Keratinocyte (primary cell): Measurements from ENCODE around the gene CASP14. TPM values are rescaled to one million over a fixed set of nuclear protein-coding genes. Genes with fewer than 3 reads are reported as not detected.

Experiments
- DNase-seq: peaks from one replicate; pipeline ENCODE4 v3.0.0-alpha.2; 2011; ENCODE audit warnings: low read depth, missing footprints, low spot score
- FAIRE-seq: peaks from 2 replicates; lab custom pipeline; 2011; peaks lifted over from hg19 to GRCh38; lab: Jason Lieb, UNC
- H2AFZ ChIP-seq: 2 replicates; pipeline ENCODE4 v1.6.0; 2012; ENCODE audit warnings: low read length, control low read depth, inconsistent platforms; ENCODE audit not compliant: control insufficient read depth
- H3K27ac ChIP-seq: 2 replicates; pipeline ENCODE4 v1.5.1; 2011; ENCODE audit warnings: low read length; ENCODE audit not compliant: control insufficient read depth, insufficient read depth
- H3K27me3 ChIP-seq: 3 replicates; pipeline ENCODE4 v1.6.0; 2011; ENCODE audit warnings: low read length; ENCODE audit not compliant: control insufficient read depth, insufficient read depth; ENCODE audit errors: extremely low read depth
- H3K36me3 ChIP-seq, 2 experiments: 2 replicates in 1 of 2; 3 replicates in 1 of 2; pipeline ENCODE4 v1.5.1; 2011; ENCODE audit warnings: low read length in 2 of 2, mild to moderate bottlenecking in 1 of 2; ENCODE audit not compliant: control insufficient read depth in 2 of 2, insufficient read depth in 2 of 2; ENCODE audit errors: extremely low read depth in 1 of 2
- H3K4me1 ChIP-seq: 3 replicates; pipeline ENCODE4 v1.5.1; 2011; ENCODE audit warnings: low read length; ENCODE audit not compliant: control insufficient read depth, insufficient read depth; ENCODE audit errors: extremely low read depth
- H3K4me2 ChIP-seq: 3 replicates; pipeline ENCODE4 v1.6.0; 2011; ENCODE audit warnings: low read depth, low read length; ENCODE audit not compliant: control insufficient read depth, insufficient read depth; ENCODE audit errors: extremely low read depth
- H3K4me3 ChIP-seq, 3 experiments: fragments of 200-600 bp in 1 of 3; sonication (generic) in 1 of 3; 2 replicates in 2 of 3; 3 replicates in 1 of 3; pipeline ENCODE4 v1.5.1; 2011 to 2016; ENCODE audit warnings: low read length in 3 of 3, mild to moderate bottlenecking in 3 of 3, control low read depth in 2 of 3, inconsistent platforms in 1 of 3, low read depth in 1 of 3, mixed read lengths in 1 of 3, mixed run types in 1 of 3, moderate library complexity in 1 of 3; ENCODE audit not compliant: control insufficient read depth in 2 of 3, insufficient read depth in 2 of 3; ENCODE audit errors: extremely low read depth in 1 of 3
- H3K79me2 ChIP-seq: 2 replicates; pipeline ENCODE4 v1.6.0; 2012; ENCODE audit warnings: low read length; ENCODE audit not compliant: control insufficient read depth, insufficient read depth
- H3K9ac ChIP-seq: 3 replicates; pipeline ENCODE4 v1.6.0; 2011; ENCODE audit warnings: low read length; ENCODE audit not compliant: control insufficient read depth, insufficient read depth; ENCODE audit errors: extremely low read depth
- H3K9me1 ChIP-seq: 3 replicates; pipeline ENCODE4 v1.6.0; 2011; ENCODE audit warnings: low read length; ENCODE audit not compliant: control insufficient read depth, insufficient read depth; ENCODE audit errors: extremely low read depth
- H3K9me3 ChIP-seq: 2 replicates; pipeline ENCODE4 v1.5.1; 2012; ENCODE audit warnings: low read depth, low read length; ENCODE audit not compliant: control insufficient read depth
- H4K20me1 ChIP-seq: 3 replicates; pipeline ENCODE4 v1.6.0; 2011; ENCODE audit warnings: low read length; ENCODE audit not compliant: control insufficient read depth, insufficient read depth; ENCODE audit errors: extremely low read depth
- CTCF ChIP-seq, 3 experiments: IDR thresholded peaks in 1 of 3; conservative IDR thresholded peaks in 1 of 3; optimal IDR thresholded peaks in 1 of 3; 2 replicates in 2 of 3; 3 replicates in 1 of 3; pipeline versions ENCODE3 to v1.5.1; 2011; ENCODE audit warnings: low read length in 3 of 3, mild to moderate bottlenecking in 3 of 3, moderate library complexity in 2 of 3, control low read depth in 1 of 3, inconsistent platforms in 1 of 3; ENCODE audit not compliant: insufficient read depth in 2 of 3; ENCODE audit errors: extremely low read depth in 1 of 3
- EZH2 ChIP-seq: IDR thresholded peaks from one replicate; pipeline ENCODE4 v1.6.1; 2012; ENCODE audit warnings: inconsistent platforms, mild to moderate bottlenecking, low read length, moderate library complexity
- dilution Hi-C: fragments of 300-500 bp; cut with MboI; formaldehyde crosslinking; loops from one replicate; pipeline ENCODE4 v1.7.0; 2020; ENCODE audit warnings: low sequenced_read_pairs; ENCODE audit not compliant: extremely low pct_ligation_motif_present
- polyA minus RNA-seq, 3 experiments: library from RNA; depleted of rRNA, polyadenylated mRNA; stranded (reverse); fragments of >200 nt; gene quantifications; 1 replicate in 1 of 3; 2 replicates in 1 of 3; 3 replicates in 1 of 3; pipeline ENCODE4 v1.2.3, GENCODE V29; 2011
- polyA plus RNA-seq, 5 experiments: library from polyadenylated mRNA; depleted of rRNA in 3 of 5; stranded (reverse) in 3 of 5; stranded (forward) in 1 of 5; unstranded in 1 of 5; fragments of >200 nt; gene quantifications; 1 replicate in 1 of 5; 2 replicates in 3 of 5; 3 replicates in 1 of 5; pipeline versions ENCODE4 v1.2.1 to v1.2.3, GENCODE V29; 2011 to 2012; ENCODE audit warnings: missing spikeins in 2 of 5, low read depth in 1 of 5, low replicate concordance in 1 of 5

CASP14 gene
- 52.7 to 243 TPM (median 122 TPM) in 3 replicates for polyA plus RNA-seq
- 300 TPM for polyA plus RNA-seq (2011; ENCODE audit: low read depth)
- polyA plus RNA-seq (2011; cell fraction: cytosol; rRNA removed): 57.8 and 90.0 TPM in 2 replicates
- 61.7 and 64.0 TPM in 2 replicates for polyA plus RNA-seq (2011; cell fraction: nucleus; rRNA removed)
- 29.3 and 300 TPM in 2 replicates for polyA plus RNA-seq (2012; ENCODE audit: low replicate concordance)
- 17.3 to 132 TPM (median 64.7 TPM) in 3 replicates for polyA minus RNA-seq
- 24.7 TPM for polyA minus RNA-seq (2011; cell fraction: cytosol; rRNA and poly(A)+ RNA removed)
- 16.0 and 30.6 TPM in 2 replicates for polyA minus RNA-seq (2011; cell fraction: nucleus; rRNA and poly(A)+ RNA removed)

GRCh38 chr19:15048885-15049541, at the start of gene CASP14:
CASP14 (plus strand) TSS chr19:15049480; CDS start chr19:15052252, 2,772 bp downstream.
- dilution Hi-C loops: no loop called here
- Histone ChIP-seq H3K27ac (no peak within 1 kb of the TSS), H3K79me2 (no peaks in the 10 kb centered on the region), H3K27me3 (no peaks in the 10 kb centered on the region), H3K36me3 (peaks cover 0 to 3% of the 10 kb centered on the region in 2 experiments), H3K9me3 (no peaks in the 10 kb centered on the region), H3K4me2 (peak within 1 kb of the TSS; percentile 52), H4K20me1 (no peaks in the 10 kb centered on the region), H2AFZ (peak within 1 kb of the TSS; percentile 35), H3K4me1 (peaks cover 8% of the 10 kb centered on the region), H3K4me3 (peak within 1 kb of the TSS in 2 of 3 experiments; percentile 29 to 35), H3K9me1 (no peaks in the 10 kb centered on the region), H3K9ac (no peak within 1 kb of the TSS)
- DNase-seq: peak; percentile 75
- TF ChIP-seq EZH2: no peak
- no peak for TF ChIP-seq CTCF (optimal IDR thresholded peaks at IDR 0.05 in 1 of 3, IDR thresholded peaks at IDR 0.05 in 1 of 3, conservative IDR thresholded peaks at IDR 0.05 in 1 of 3; ENCODE audit: extremely low read depth in 1 of 3, insufficient read depth in 2 of 3, low read length in 3 of 3)
- peak; percentile 65 for FAIRE-seq

GRCh38 chr19:15008308-15008707, 41.0 kb upstream of the CASP14 start:
- FAIRE-seq: no peak

More at GRCh38 chr19:15008308-15008707, 41.0 kb upstream of the CASP14 start:
- TF ChIP-seq CTCF (optimal IDR thresholded peaks at IDR 0.05 in 1 of 3, IDR thresholded peaks at IDR 0.05 in 1 of 3, conservative IDR thresholded peaks at IDR 0.05 in 1 of 3; ENCODE audit: extremely low read depth in 1 of 3, insufficient read depth in 2 of 3, low read length in 3 of 3): no peak
- no peak for TF ChIP-seq EZH2
- H3K9me1 ChIP-seq: no peaks in the 10 kb centered on the region
- H3K9ac ChIP-seq: no peak overlapping the region
- H3K36me3 ChIP-seq: no peaks in the 10 kb centered on the region
- H3K4me3 ChIP-seq: no peak overlapping the region
- no peaks in the 10 kb centered on the region for H3K9me3 ChIP-seq
- no peaks in the 10 kb centered on the region for H4K20me1 ChIP-seq
- no peak for DNase-seq
- no peak overlapping the region for H3K27ac ChIP-seq
- H3K79me2 ChIP-seq: no peaks in the 10 kb centered on the region
- dilution Hi-C loops: no loop called here
- peaks cover 15% of the 10 kb centered on the region for H3K27me3 ChIP-seq
- H3K4me1 ChIP-seq: no peaks in the 10 kb centered on the region
- H3K4me2 ChIP-seq: no peak overlapping the region
- H2AFZ ChIP-seq: no peak overlapping the region
